CD4-positive, alpha-beta T cell treated with Interleukin-2 at 100 ng/mL for 4 hours (primary cell): ENCODE results near the gene BGN.
A peak's percentile ranks its signal among the peaks of the same experiment; 100 is the strongest.

ENCODE experiments used
- DNase-seq: peaks from one replicate; pipeline ENCODE4 v3.0.0-alpha.2; 2020; ENCODE audit warnings: low spot score

The BGN gene

GRCh38 chrX:153505361-153505760, 10.6 kb downstream of the BGN start:
- no peak for DNase-seq

- peak; percentile 80 for DNase-seq
These were observed 12.9 kb downstream of the BGN start for GRCh38 chrX:153507484-153508178.

GRCh38 chrX:153509592-153509991, 14.8 kb downstream of the BGN start:
- DNase-seq = no peak

GRCh38 chrX:153510383-153510782, 15.6 kb downstream of the BGN start:
- DNase-seq = no peak

- DNase-seq = no peak
These were observed 17.2 kb downstream of the BGN start for GRCh38 chrX:153511784-153512500.

GRCh38 chrX:153512501-153512893, 17.7 kb downstream of the BGN start:
- no peak for DNase-seq

GRCh38 chrX:153513265-153513664, 18.5 kb downstream of the BGN start:
- no peak for DNase-seq

GRCh38 chrX:153514259-153514658, 19.5 kb downstream of the BGN start:
- no peak for DNase-seq

- DNase-seq = no peak
These were observed 20.7 kb downstream of the BGN start for GRCh38 chrX:153515435-153515834.

- no peak for DNase-seq
These were observed 21.3 kb downstream of the BGN start for GRCh38 chrX:153516073-153516472.

- no peak for DNase-seq
These were observed 22.6 kb downstream of the BGN start, which contains the start of gene ATP2B3 for GRCh38 chrX:153517423-153517822. Gene ATP2B3, plus strand, starts transcription at chrX:153517642. Its CDS starts 18,606 bp downstream, at chrX:153536248.

- no peak for DNase-seq
These were observed 23.4 kb downstream of the BGN start for GRCh38 chrX:153517946-153518834.

GRCh38 chrX:153519569-153520286, 24.9 kb downstream of the BGN start:
- no peak for DNase-seq

- no peak for DNase-seq
These were observed 25.6 kb downstream of the BGN start for GRCh38 chrX:153520287-153520917.

GRCh38 chrX:153521034-153521433, 26.3 kb downstream of the BGN start:
- no peak for DNase-seq

GRCh38 chrX:153522259-153522658, 27.5 kb downstream of the BGN start:
- no peak for DNase-seq

GRCh38 chrX:153523269-153523668, 28.5 kb downstream of the BGN start:
- DNase-seq = no peak

GRCh38 chrX:153524234-153524633, 29.5 kb downstream of the BGN start:
- no peak for DNase-seq

GRCh38 chrX:153525451-153525850, 30.7 kb downstream of the BGN start:
- no peak for DNase-seq

- no peak for DNase-seq
These were observed 31.3 kb downstream of the BGN start for GRCh38 chrX:153526042-153526441.

GRCh38 chrX:153526801-153527200, 32.0 kb downstream of the BGN start:
- DNase-seq = no peak
